Neutrophil (primary cell): Measurements from ENCODE around the gene GYG1.

ENCODE experiments used
- H3K27ac ChIP-seq: fragments of 200-600 bp; sonication (generic); 2 replicates; pipeline ENCODE4 v1.5.1; 2016; ENCODE audit warnings: mild to moderate bottlenecking, moderate library complexity
- H3K27me3 ChIP-seq: fragments of 200-600 bp; sonication (generic); 2 replicates; pipeline ENCODE4 v1.6.0; 2016; ENCODE audit warnings: mild to moderate bottlenecking
- H3K36me3 ChIP-seq: fragments of 200-600 bp; sonication (generic); 2 replicates; pipeline ENCODE4 v1.5.1; 2017
- H3K4me1 ChIP-seq, 2 experiments: fragments of 200-600 bp in 1 of 2; sonication (generic) in 1 of 2; 1 replicate in 1 of 2; 2 replicates in 1 of 2; pipeline versions ENCODE4 v1.5.1 to v1.6.1; 2013 to 2016; ENCODE audit warnings: low read depth in 1 of 2, low read length in 1 of 2, mild to moderate bottlenecking in 1 of 2, moderate library complexity in 1 of 2; ENCODE audit not compliant: control insufficient read depth in 1 of 2, insufficient read depth in 1 of 2
- H3K4me3 ChIP-seq, 2 experiments: fragments of 200-600 bp in 1 of 2; sonication (generic) in 1 of 2; 1 replicate in 1 of 2; 2 replicates in 1 of 2; pipeline ENCODE4 v1.5.1; 2013 to 2016; ENCODE audit warnings: low read depth in 1 of 2, low read length in 1 of 2, mild to moderate bottlenecking in 1 of 2, moderate library complexity in 1 of 2
- H3K9me3 ChIP-seq: fragments of 200-600 bp; sonication (generic); 2 replicates; pipeline ENCODE4 v1.5.1; 2016
- TF ChIP-seq, protein P1 (sequence below): fragments of 200-600 bp; sonication (generic); IDR thresholded peaks from 2 replicates; pipeline ENCODE4 v1.5.1; 2016; ENCODE audit warnings: antibody characterized with exemption

Gene GYG1

GRCh38 chr3:148998715-148999423 is 7.5 kb downstream of the GYG1 start:
- peaks cover 68 to 70% of the 10 kb centered on the region in 2 experiments for H3K4me1 ChIP-seq
- H3K27me3 ChIP-seq, result no peaks in the 10 kb centered on the region
- peak overlapping the region; percentile 23 to 38 for H3K4me3 ChIP-seq
- peaks cover 60% of the 10 kb centered on the region for H3K36me3 ChIP-seq
- H3K9me3 ChIP-seq, result no peaks in the 10 kb centered on the region
- TF ChIP-seq, protein P1, sequence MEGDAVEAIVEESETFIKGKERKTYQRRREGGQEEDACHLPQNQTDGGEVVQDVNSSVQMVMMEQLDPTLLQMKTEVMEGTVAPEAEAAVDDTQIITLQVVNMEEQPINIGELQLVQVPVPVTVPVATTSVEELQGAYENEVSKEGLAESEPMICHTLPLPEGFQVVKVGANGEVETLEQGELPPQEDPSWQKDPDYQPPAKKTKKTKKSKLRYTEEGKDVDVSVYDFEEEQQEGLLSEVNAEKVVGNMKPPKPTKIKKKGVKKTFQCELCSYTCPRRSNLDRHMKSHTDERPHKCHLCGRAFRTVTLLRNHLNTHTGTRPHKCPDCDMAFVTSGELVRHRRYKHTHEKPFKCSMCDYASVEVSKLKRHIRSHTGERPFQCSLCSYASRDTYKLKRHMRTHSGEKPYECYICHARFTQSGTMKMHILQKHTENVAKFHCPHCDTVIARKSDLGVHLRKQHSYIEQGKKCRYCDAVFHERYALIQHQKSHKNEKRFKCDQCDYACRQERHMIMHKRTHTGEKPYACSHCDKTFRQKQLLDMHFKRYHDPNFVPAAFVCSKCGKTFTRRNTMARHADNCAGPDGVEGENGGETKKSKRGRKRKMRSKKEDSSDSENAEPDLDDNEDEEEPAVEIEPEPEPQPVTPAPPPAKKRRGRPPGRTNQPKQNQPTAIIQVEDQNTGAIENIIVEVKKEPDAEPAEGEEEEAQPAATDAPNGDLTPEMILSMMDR, result no peak
- peak overlapping the region; percentile 83 for H3K27ac ChIP-seq

GRCh38 chr3:148999806-149000205 is 8.5 kb downstream of the GYG1 start:
- TF ChIP-seq, protein P1, result no peak
- H3K4me1 ChIP-seq, result peaks cover 60 to 62% of the 10 kb centered on the region in 2 experiments
- H3K4me3 ChIP-seq, result peak overlapping the region; percentile 22 to 23
- peaks cover 61% of the 10 kb centered on the region for H3K36me3 ChIP-seq
- no peaks in the 10 kb centered on the region for H3K27me3 ChIP-seq
- H3K27ac ChIP-seq, result peak overlapping the region; percentile 83
- H3K9me3 ChIP-seq, result no peaks in the 10 kb centered on the region

DNA sequence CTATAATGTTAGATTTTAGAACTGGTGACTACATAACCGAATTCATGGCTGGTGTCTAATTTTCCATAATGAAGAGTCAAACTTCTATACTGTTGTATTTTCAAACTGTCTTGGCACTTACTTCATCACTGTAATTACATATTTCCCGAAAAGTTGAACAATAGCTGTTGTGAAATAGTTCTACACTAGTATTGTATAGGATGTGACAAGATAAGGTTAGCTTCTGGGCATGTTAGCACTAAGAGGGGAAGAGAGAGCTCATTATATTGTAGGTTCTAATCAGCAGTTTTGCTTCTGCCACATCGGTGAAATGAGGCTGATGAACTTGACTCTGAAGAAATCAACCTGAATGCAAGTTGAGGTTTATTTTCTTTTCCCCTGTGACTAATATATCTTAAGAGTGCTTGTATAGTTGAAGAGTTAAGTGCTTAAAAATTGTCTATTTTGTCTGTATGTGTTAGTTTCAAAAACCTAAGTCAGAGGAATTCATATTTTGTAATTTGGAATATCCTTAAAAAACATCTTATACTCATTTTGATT is 8.9 kb downstream of the GYG1 start:
- Histone ChIP-seq H3K9me3 (no peaks in the 10 kb centered on the region), H3K4me3 (peak overlapping the region; percentile 22 to 23), H3K4me1 (peaks cover 60 to 62% of the 10 kb centered on the region in 2 experiments), H3K27ac (peak overlapping the region; percentile 83), H3K36me3 (peaks cover 59% of the 10 kb centered on the region), H3K27me3 (no peaks in the 10 kb centered on the region)
- TF ChIP-seq, protein P1, result no peak

GRCh38 chr3:149001727-149002126 is 10.4 kb downstream of the GYG1 start:
- Histone ChIP-seq H3K4me3 (peak overlapping the region in 1 of 2 experiments; percentile 22), H3K27ac (peak overlapping the region; percentile 83), H3K27me3 (no peaks in the 10 kb centered on the region), H3K36me3 (peaks cover 59% of the 10 kb centered on the region), H3K4me1 (peaks cover 57 to 58% of the 10 kb centered on the region in 2 experiments), H3K9me3 (no peaks in the 10 kb centered on the region)
- TF ChIP-seq, protein P1, result no peak

- Histone ChIP-seq H3K27ac (peak overlapping the region; percentile 22), H3K4me1 (peaks cover 37% of the 10 kb centered on the region in 2 experiments), H3K36me3 (peaks cover 68% of the 10 kb centered on the region), H3K27me3 (no peaks in the 10 kb centered on the region), H3K9me3 (no peaks in the 10 kb centered on the region), H3K4me3 (no peak overlapping the region)
- TF ChIP-seq, protein P1, result no peak
Measured at GRCh38 chr3:149003653-149004305, 12.4 kb downstream of the GYG1 start.
